Activated CD4-positive, alpha-beta memory T cell treated with anti-CD3 and anti-CD28 coated beads, Interleukin-2, amount 10 ng/mL, durations not matched to agents 7 days and 5 days (primary cell): ENCODE data around the gene A2M. TPM values are rescaled to one million over a fixed set of nuclear protein-coding genes. Genes with fewer than 3 reads are reported as not detected.

Experiments
- CTCF ChIA-PET: fragments of 350-600 bp; sonication (Branson Sonifier 250); formaldehyde crosslinking; loops from one replicate; lab custom pipeline; 2021; ENCODE audit warnings: antibody characterized with exemption, inconsistent platforms; lab: Charles Lee
- POLR2A ChIA-PET: fragments of 350-600 bp; sonication (Branson Sonifier 250); formaldehyde crosslinking; loops from one replicate; lab custom pipeline; 2021; ENCODE audit warnings: antibody characterized with exemption; lab: Charles Lee
- DNase-seq: peaks from one replicate; pipeline ENCODE4 v3.0.0-alpha.2; 2020
- H3K27ac Mint-ChIP-seq: one replicate; pipeline ENCODE4 v1.8.0; 2021; ENCODE audit warnings: mild to moderate bottlenecking, mixed read lengths
- H3K27me3 Mint-ChIP-seq: one replicate; pipeline ENCODE4 v1.8.0; 2021; ENCODE audit warnings: mixed read lengths
- H3K36me3 Mint-ChIP-seq: one replicate; pipeline ENCODE4 v1.8.0; 2021; ENCODE audit warnings: low read depth, mixed read lengths
- H3K4me1 Mint-ChIP-seq: one replicate; pipeline ENCODE4 v1.8.0; 2021; ENCODE audit warnings: mixed read lengths
- H3K4me3 Mint-ChIP-seq: one replicate; pipeline ENCODE4 v1.8.0; 2021; ENCODE audit warnings: mild to moderate bottlenecking, mixed read lengths
- H3K9me3 Mint-ChIP-seq: one replicate; pipeline ENCODE4 v1.8.0; 2021; ENCODE audit warnings: mixed read lengths
- total RNA-seq, 2 experiments: library from RNA; stranded (reverse); gene quantifications; one replicate each; pipeline ENCODE4 v1.2.3, GENCODE V29; 2021

The A2M gene
- total RNA-seq, 2 experiments from 2014 or later, result not detected

DNA sequence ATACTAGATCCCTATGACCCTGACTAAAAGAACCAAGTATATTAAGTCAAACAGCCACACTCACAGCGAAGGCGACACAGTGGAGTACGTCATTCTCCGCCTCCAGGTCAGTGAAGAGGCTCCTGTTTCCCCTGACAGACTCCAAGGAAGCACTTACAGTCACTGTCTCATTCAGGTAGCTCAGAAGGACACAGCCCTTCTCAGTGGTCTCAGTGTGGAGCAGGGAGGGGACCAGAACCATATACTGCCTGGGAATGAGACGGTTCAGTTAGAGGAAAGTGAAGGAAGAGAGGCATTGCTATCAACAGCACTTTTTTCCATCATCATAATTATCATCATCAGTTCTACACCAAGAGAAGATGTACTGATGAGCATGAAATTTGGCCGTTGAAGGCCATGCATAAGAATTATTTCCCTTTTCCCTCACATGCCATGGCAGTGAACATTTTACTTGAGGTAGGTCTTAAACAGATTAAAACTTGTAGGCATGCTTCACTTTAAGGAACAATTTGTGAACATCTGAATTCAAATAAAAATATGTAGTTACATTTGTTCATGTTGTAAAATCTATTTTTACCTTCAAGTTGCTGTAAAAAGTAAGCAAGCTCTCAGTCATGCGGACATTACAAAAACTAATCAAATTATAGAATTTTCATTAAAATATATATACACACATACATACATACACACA lies 2.3 kb downstream of the A2M start:
- ChIA-PET POLR2A (no interaction called here), CTCF (no interaction called here)
- DNase-seq, result no peak
- no peak overlapping the region for H3K27ac Mint-ChIP-seq
- H3K36me3 Mint-ChIP-seq, result no peaks in the 10 kb centered on the region
- peaks cover 8% of the 10 kb centered on the region for H3K4me1 Mint-ChIP-seq
- H3K4me3 Mint-ChIP-seq, result no peak overlapping the region
- no peaks in the 10 kb centered on the region for H3K9me3 Mint-ChIP-seq
- H3K27me3 Mint-ChIP-seq, result no peaks in the 10 kb centered on the region

- H3K27ac Mint-ChIP-seq, result no peak overlapping the region
- ChIA-PET CTCF (no interaction called here), POLR2A (no interaction called here)
- H3K9me3 Mint-ChIP-seq, result no peaks in the 10 kb centered on the region
- H3K36me3 Mint-ChIP-seq, result no peaks in the 10 kb centered on the region
- H3K4me1 Mint-ChIP-seq, result peaks cover 8% of the 10 kb centered on the region
- DNase-seq, result no peak
- no peaks in the 10 kb centered on the region for H3K27me3 Mint-ChIP-seq
- no peak overlapping the region for H3K4me3 Mint-ChIP-seq
These were observed 3.5 kb downstream of the A2M start for GRCh38 chr12:9112076-9112853.

DNA sequence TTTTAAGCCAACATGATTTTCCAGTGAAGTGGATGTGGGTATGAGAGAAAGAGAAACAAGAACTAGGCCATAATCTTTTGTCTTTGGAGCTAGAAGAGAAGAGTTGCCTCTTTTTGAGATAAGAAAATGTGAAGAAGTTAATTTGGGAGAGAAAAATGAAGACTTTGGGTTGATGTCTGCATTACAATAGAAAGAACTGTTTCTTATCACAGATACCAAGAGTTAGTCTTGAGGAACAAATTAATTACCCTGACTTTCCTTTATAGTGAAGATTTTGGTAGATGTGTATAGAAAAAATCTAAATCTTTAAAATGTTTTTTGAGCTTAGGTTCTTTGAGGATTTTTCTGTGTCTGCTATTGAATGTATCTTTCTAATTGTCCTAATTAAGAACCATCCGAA lies 4.2 kb downstream of the A2M start:
- no peaks in the 10 kb centered on the region for H3K9me3 Mint-ChIP-seq
- no peak overlapping the region for H3K4me3 Mint-ChIP-seq
- no peak for DNase-seq
- CTCF ChIA-PET, result interaction anchor here (0.8 kb wide), 1 partner anchor 10 kb away, joined by 3 read pairs; no protein-coding TSS in a partner anchor
- peaks cover 7% of the 10 kb centered on the region for H3K4me1 Mint-ChIP-seq
- H3K27ac Mint-ChIP-seq, result no peak overlapping the region
- POLR2A ChIA-PET, result no interaction called here
- H3K27me3 Mint-ChIP-seq, result no peaks in the 10 kb centered on the region
- no peaks in the 10 kb centered on the region for H3K36me3 Mint-ChIP-seq

DNA sequence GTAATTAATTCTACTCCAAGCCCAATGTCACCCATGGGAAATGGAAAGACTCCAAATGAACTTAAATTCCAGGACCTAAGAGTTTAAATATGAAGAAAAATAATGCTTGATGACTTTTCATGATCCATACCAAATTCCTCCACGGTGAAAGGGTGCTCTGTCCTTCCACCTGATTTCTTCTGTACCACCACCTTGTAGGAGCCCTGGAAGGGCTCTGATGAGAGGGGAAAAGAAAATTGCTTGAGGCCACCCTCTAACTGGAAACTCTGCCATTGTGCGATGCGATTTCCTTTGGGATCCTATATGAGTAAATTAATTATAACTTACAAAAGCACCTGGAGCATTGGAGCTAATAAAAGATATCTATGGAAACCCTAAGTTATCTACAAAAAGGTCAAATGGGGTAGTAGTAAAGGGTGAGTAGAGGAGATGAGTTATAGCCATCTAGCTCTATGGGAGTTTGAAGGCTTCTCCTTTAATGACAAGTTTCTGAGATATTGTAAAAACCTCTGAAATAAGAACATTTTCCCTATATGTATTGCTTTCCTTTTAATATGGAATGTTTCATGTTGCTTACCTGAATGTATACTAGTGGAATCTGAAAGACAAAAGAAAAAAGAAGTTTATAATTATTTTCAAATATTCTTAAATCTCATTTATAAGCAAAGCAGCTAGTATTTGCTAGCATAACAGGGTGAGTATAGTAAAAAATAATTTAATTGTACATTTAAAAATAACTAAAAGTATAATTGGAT lies 5.8 kb downstream of the A2M start:
- Mint-ChIP-seq H3K4me3 (no peak overlapping the region), H3K36me3 (no peaks in the 10 kb centered on the region), H3K9me3 (no peaks in the 10 kb centered on the region), H3K4me1 (no peaks in the 10 kb centered on the region), H3K27ac (no peak overlapping the region), H3K27me3 (no peaks in the 10 kb centered on the region)
- ChIA-PET CTCF (no interaction called here), POLR2A (no interaction called here)
- DNase-seq, result no peak

- no peak for DNase-seq
- Mint-ChIP-seq H3K27me3 (no peaks in the 10 kb centered on the region), H3K27ac (no peak overlapping the region), H3K4me3 (no peak overlapping the region), H3K4me1 (no peaks in the 10 kb centered on the region), H3K9me3 (no peaks in the 10 kb centered on the region), H3K36me3 (no peaks in the 10 kb centered on the region)
- ChIA-PET POLR2A (no interaction called here), CTCF (no interaction called here)
These were observed 6.6 kb downstream of the A2M start for GRCh38 chr12:9109213-9109522.

GRCh38 chr12:9108504-9109212 lies 7.1 kb downstream of the A2M start:
- no peak overlapping the region for H3K27ac Mint-ChIP-seq
- ChIA-PET CTCF (no interaction called here), POLR2A (no interaction called here)
- no peaks in the 10 kb centered on the region for H3K4me1 Mint-ChIP-seq
- no peaks in the 10 kb centered on the region for H3K9me3 Mint-ChIP-seq
- H3K4me3 Mint-ChIP-seq, result no peak overlapping the region
- no peak for DNase-seq
- no peaks in the 10 kb centered on the region for H3K36me3 Mint-ChIP-seq
- H3K27me3 Mint-ChIP-seq, result no peaks in the 10 kb centered on the region

DNA sequence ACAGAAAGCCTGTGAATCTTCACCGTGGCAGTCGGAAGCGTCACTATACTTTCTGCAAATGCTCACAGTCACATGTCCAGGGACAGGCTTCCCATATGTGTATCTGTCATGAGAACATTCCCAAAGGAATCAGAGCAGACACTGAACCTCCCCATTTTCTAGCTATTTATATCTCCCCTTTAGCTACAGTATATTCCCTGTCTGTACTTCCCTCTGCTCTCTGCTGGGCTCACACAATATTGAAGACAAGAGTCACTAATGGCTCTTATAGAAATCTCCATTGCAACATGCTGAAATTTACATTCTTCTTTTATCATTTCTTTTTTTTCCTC lies 8.2 kb downstream of the A2M start:
- no peak for DNase-seq
- Mint-ChIP-seq H3K9me3 (no peaks in the 10 kb centered on the region), H3K27ac (no peak overlapping the region), H3K4me1 (no peaks in the 10 kb centered on the region), H3K36me3 (no peaks in the 10 kb centered on the region), H3K27me3 (no peaks in the 10 kb centered on the region), H3K4me3 (no peak overlapping the region)
- ChIA-PET POLR2A (no interaction called here), CTCF (interaction anchor here (0.6 kb wide), 1 partner anchor 450 kb away, joined by 3 read pairs; no protein-coding TSS in a partner anchor)

DNA sequence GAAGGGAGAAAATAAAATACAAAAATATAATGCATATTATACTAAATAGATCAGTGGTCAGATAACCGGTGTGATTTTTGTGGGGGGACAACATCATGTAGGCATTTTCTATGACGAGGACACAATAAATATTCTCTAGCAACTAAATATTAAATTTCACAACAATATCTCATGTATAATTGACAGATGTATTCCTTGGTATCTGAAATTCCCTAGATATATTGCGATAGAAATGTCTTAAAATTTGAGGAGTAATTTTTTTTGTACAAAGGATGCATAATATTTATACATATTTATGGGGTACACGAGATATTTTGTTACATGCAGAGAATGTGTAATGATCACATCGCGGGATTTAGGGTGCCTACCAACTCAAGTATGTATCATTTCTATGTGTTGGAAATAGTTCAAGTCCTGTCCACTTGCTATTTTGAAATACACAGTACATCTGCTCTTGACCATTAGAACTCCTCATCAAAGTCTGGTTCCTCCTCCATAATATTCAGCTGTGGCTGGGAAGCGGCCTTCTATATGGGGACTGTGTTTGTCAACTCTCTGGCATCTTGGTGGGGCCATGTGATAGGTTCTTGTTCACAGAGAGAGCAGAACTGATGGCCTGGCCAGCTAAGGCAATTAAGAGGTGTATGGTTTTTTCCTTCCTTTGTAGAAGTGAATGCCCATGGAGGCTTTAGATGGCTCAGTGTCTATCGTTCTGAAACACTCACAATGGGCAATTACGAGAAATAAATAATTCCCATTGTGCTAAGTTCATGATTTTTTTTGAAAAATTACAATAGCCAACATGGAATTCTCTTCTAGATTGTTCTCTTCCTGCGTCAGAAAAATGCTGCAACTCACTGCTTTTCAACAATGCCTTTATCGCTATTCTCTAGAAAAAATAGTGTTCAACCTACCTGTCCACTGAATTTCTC lies 8.8 kb downstream of the A2M start:
- Mint-ChIP-seq H3K4me3 (no peak overlapping the region), H3K4me1 (no peaks in the 10 kb centered on the region), H3K27me3 (no peaks in the 10 kb centered on the region), H3K36me3 (no peaks in the 10 kb centered on the region), H3K9me3 (no peaks in the 10 kb centered on the region), H3K27ac (no peak overlapping the region)
- ChIA-PET POLR2A (no interaction called here), CTCF (no interaction called here)
- DNase-seq, result no peak

DNA sequence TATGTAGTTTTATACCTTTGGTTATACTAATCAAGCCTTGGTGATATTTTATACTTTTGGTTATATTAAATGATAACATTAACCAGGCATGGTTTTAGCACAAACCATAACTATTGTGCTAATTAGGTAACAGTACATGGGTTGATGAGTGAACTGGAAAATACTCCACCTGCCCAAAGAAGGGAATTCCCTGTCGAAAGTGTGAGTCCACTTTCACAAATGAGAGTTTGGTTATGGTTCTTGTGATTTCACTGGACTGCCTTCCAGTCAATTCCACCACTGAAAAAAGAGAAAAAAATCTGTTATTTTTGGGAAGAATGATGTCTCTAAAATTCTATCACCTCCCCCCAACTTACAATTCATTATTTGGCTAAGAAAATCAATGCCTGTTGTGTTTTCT lies 9.7 kb downstream of the A2M start:
- ChIA-PET POLR2A (no interaction called here), CTCF (no interaction called here)
- Mint-ChIP-seq H3K27me3 (no peaks in the 10 kb centered on the region), H3K36me3 (no peaks in the 10 kb centered on the region), H3K9me3 (no peaks in the 10 kb centered on the region), H3K27ac (no peak overlapping the region), H3K4me3 (no peak overlapping the region), H3K4me1 (no peaks in the 10 kb centered on the region)
- no peak for DNase-seq

DNA sequence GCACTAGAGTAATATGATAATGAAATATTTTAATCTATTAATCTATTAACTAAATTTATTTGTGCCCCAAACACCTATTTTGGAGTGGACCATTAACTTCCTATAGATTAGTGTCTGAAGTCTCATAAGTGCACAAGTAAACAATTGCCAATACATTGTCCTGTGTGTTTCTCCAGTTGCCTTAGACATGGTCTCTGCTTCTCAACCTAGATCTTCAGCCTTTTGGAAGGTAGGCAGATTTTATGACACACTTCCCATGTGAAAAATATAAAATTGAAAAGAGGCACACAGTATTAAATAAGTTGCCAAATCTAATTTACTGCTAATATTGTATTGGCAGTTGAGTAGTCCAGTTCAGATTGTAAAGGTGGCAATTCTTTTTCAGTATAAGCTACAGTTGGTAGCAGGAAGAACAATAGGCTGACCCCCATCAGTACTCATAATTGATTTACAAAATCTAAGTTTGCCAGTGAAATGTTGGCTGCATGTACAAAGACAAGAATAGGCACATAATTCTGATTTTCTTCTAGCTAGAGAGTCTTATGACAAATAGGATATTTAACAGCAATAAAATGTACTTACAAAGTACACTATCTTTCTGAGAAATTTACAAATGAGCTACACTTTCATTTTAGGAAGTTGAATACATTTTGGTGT lies 10.8 kb downstream of the A2M start:
- CTCF ChIA-PET, result no interaction called here
- DNase-seq, result no peak
- Mint-ChIP-seq H3K27me3 (no peaks in the 10 kb centered on the region), H3K4me1 (no peaks in the 10 kb centered on the region), H3K9me3 (no peaks in the 10 kb centered on the region), H3K4me3 (no peak overlapping the region), H3K27ac (no peak overlapping the region), H3K36me3 (no peaks in the 10 kb centered on the region)
- POLR2A ChIA-PET, result no interaction called here

DNA sequence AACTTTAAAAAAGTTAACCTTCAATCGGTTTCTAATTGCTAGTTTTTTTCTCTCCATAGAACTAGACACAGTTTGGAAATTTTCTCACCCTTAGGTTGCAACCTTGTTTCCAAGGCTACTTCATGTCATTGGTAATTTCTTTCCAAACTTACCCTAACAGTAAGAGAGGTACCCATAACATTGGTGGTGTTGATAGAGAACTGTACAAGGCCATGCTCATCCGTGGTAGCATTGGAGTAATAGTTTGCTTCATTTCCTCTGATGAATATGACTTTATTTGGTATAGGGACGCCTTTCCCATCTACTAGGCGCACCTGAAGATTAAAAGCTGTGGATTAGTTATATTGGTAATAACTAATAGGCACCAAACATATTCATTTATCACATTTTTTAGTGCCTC lies 11.6 kb downstream of the A2M start:
- no peak overlapping the region for H3K4me3 Mint-ChIP-seq
- POLR2A ChIA-PET, result no interaction called here
- H3K27me3 Mint-ChIP-seq, result no peaks in the 10 kb centered on the region
- no peak for DNase-seq
- CTCF ChIA-PET, result interaction anchor here (1.8 kb wide), 1 partner anchor 560 kb away, joined by 4 read pairs; no protein-coding TSS in a partner anchor
- no peaks in the 10 kb centered on the region for H3K4me1 Mint-ChIP-seq
- no peaks in the 10 kb centered on the region for H3K36me3 Mint-ChIP-seq
- H3K9me3 Mint-ChIP-seq, result no peaks in the 10 kb centered on the region
- no peak overlapping the region for H3K27ac Mint-ChIP-seq
